OCI-M1 (cell line): ENCODE measurements around the gene SHISA6.
"Not testable (repeated sequence)": the region's sequence is repeated elsewhere in the genome, so short reads cannot be mapped to it uniquely, and the experiment has no call there.

Experiments used
- DNase-seq: peaks from one replicate; lab custom pipeline; 2025; lab: John Stamatoyannopoulos, UW

The SHISA6 gene

GRCh38 chr17:11267999-11268575, 27.1 kb downstream of the SHISA6 start:
- no peak for DNase-seq

- no peak for DNase-seq
Observed at GRCh38 chr17:11269210-11269609, 28.2 kb downstream of the SHISA6 start.

DNA sequence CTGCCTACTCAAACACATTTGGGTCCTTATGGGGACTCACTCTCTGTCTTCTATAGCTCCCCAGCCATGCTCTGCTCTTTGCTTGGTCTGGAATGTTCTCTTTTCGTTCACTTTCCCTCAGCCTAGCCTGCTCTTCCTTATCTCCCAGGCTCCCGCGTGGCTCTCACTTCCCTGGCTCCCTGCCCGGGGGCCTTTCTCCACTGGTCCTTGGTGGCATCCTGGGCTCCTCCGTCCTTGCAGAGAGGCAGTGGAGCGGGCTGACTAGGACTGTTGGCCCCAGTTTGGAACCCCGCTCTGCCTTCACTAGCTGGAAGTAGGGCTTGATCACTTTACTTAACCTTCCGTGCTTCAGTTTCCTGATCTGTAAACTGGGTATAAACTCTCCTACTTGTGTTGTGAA, 31.2 kb downstream of the SHISA6 start:
- no peak for DNase-seq

GRCh38 chr17:11273596-11273995, 32.6 kb downstream of the SHISA6 start:
- no peak for DNase-seq

GRCh38 chr17:11274106-11274505, 33.1 kb downstream of the SHISA6 start:
- DNase-seq, result no peak

GRCh38 chr17:11276486-11276885, 35.5 kb downstream of the SHISA6 start:
- no peak for DNase-seq

- DNase-seq, result no peak
Observed at GRCh38 chr17:11278186-11278991, 37.4 kb downstream of the SHISA6 start.

DNA sequence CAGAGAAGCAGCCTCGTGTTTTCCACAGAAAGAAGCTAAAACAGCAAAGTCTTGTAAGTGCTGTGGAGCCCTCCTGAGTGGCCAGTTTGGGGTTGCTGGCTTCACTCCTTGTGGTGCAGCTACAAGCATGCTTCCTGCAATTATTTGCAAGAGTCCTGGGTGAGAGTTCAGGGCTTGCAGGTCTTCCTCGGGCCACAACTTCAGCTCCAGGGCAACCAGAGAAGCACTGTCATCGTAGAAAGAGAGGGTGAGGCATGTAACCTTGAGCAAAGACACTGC, 37.9 kb downstream of the SHISA6 start:
- DNase-seq, result no peak

DNA sequence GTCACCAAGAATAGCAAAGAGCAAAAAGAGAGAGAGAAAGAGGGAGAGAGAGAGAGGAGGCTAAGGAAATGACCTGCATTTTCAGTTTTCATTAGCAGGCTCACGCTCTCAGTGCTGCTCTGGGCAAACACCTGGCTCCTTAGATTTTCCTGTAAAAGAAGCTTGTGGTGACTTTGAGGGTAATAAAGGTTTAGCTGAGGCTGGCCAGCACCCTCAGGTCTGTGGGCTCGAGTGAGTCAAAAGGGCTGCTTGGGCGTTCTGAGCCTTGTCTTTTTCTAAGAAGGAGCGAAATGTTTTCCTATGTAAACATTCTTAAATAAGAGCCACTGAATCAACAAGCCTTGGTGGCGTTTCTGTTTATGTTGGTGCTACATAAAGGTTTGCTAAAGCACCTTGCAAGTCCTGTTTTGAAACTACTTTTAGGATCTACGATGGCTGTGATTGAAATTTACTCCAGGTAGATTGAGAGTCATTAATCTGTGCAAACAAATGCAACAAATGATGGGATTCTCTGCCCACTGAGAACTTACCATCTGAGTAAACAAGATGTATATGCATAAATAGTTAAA, 38.8 kb downstream of the SHISA6 start:
- DNase-seq, result no peak

GRCh38 chr17:11282586-11282985, 41.6 kb downstream of the SHISA6 start:
- DNase-seq, result no peak

- DNase-seq, result no peak
Observed at GRCh38 chr17:11284811-11285210, 43.8 kb downstream of the SHISA6 start.

DNA sequence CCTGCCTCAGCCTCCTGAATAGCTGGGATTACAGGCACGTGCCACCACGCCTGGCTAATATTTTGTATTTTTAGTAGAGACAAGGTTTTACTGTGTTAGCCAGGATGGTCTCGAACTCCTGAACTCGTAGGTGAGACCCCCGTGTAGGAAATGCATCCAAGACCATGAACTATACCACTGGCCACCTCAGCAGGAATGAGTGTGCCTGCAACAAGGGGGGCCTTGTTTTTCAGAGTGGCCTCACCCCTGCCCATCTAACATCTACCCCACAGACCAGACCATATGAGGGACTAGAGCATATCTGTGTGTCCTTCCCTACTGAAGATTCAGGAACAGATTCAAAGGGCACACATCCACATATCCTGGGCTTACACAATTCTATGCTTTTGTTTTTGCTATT, 44.9 kb downstream of the SHISA6 start:
- DNase-seq, result no peak

GRCh38 chr17:11287791-11288190, 46.8 kb downstream of the SHISA6 start:
- DNase-seq, result no peak

DNA sequence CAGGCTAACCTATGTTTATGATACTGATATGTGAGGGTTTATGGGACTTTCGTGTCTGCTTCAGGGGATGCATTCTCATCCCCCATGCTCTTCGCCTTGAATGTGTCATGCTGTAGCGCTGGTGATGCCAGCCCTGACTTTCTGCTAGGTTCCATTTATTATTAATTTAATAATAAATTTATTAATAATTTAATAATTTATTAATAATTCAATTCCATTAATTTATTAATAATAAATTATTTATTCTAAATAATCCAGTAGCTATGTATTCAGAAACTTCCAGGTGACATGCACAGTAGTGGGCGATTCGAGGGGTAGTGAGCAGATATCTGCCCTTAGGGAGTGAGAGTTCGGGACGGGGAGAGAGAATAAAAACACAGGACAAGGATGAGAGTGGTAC, 49.8 kb downstream of the SHISA6 start:
- DNase-seq, result no peak

- no peak for DNase-seq
Observed at GRCh38 chr17:11292491-11292890, 51.5 kb downstream of the SHISA6 start.

- DNase-seq, result no peak
Observed at GRCh38 chr17:11293480-11293879, 52.5 kb downstream of the SHISA6 start.

DNA sequence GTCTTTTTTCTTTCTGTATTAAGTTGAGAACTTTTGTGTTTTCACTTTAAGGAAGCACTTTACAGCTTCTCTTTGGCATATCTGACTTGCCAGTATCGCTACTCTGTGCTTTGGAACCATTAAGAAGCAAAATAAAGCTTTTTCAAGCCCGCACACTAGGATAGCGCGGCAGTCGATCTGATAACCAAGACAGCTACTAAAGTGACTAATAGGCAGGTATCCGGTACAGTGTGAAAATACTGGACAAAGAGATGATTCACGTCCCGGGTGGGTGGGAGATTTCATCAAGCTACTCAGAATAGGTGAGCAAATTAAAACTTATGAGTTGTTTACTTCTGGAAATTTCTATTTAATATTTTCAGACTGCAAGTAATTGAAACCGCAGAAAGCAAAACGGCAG, 53.8 kb downstream of the SHISA6 start:
- no peak for DNase-seq

- DNase-seq, result peak; percentile 17
Observed at GRCh38 chr17:11296994-11297393, 56.0 kb downstream of the SHISA6 start.

- DNase-seq, result no peak
Observed at GRCh38 chr17:11298401-11298800, 57.4 kb downstream of the SHISA6 start.

DNA sequence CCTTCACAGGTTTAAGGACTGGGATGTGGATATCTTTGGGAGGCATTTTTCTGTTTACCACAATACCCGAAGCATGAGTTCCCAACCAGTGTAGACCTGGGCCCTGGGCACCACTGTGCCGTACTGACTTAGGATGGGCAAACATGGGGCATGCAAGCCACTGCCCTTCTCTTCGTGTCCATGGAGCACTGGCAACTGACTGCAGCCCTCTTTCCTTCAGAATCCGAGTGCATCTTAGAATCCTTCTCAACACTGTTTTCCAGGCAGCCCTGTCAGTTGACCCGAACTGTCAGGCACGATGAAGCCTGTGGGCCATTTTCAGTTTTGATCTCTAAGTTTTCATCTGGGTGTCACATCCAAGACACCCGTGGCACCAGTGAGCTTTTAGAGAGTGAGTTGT, 59.2 kb downstream of the SHISA6 start:
- no peak for DNase-seq

- DNase-seq, result no peak
Observed at GRCh38 chr17:11300738-11301137, 59.7 kb downstream of the SHISA6 start.

DNA sequence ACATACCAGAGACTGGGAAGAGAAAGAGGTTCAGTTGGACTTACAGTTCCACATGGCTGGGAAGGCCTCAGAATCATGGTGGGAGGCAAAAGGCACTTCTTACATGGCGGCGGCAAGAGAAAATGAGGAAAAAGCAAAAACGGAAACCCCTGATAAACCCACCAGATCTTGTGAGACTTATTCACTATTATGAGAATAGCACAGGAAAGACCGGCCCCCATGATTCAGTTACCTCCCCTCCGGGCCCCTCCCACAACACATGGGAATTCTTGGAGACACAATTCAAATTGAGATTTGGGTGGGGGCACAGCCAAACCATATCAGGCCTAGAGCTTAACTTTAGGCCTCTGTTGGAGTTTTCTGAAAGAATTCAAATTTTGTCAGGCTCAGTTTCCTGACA, 60.9 kb downstream of the SHISA6 start:
- DNase-seq, result not testable (repeated sequence)

GRCh38 chr17:11302401-11303186, 61.6 kb downstream of the SHISA6 start:
- DNase-seq, result no peak
